ENCODE data around the gene DDIT3. TPM values are rescaled to one million over a fixed set of nuclear protein-coding genes. Genes with fewer than 3 reads are reported as not detected.

The DDIT3 gene
- total and polyA plus RNA-seq, 2 of the 4 experiments (the other 2 are of a cell fraction): 19.4 to 54.4 TPM

GRCh38 chr12:57539134-57539768, 18.9 kb upstream of the DDIT3 start:
- dilution Hi-C loops (cut with HindIII; ENCODE audit: low sequenced_read_pairs, unreplicated experiment): no loop called here
- Histone ChIP-seq H4K8ac (ENCODE audit: low read depth in 2 of 2, low read length in 2 of 2) (no peak overlapping the region), H2AK9ac (replicated peaks; ENCODE audit: low read depth, low read length, poor library complexity) (no peak overlapping the region), H3K27me3 (ENCODE audit: control insufficient read depth, insufficient read depth, low read length) (no peaks in the 10 kb centered on the region), H3K4ac (ENCODE audit: low read depth, low read length) (no peak overlapping the region), H3K27ac (ENCODE audit: insufficient read depth, low read length) (no peak overlapping the region), H3K14ac (replicated peaks; ENCODE audit: low read depth, low read length) (no peak overlapping the region), H3K4me1 (ENCODE audit: control insufficient read depth, insufficient read depth, low read length) (peaks cover 4% of the 10 kb centered on the region; the same call in 1 of the 2 replicates), H3K23ac (ENCODE audit: low read depth, low read length) (no peak overlapping the region), H3K4me2 (ENCODE audit: low read depth, low read length) (no peak overlapping the region), H4K5ac (ENCODE audit: low read depth, low read length) (no peak overlapping the region), H3K9ac (ENCODE audit: low read depth, low read length) (no peak overlapping the region), H3K9me1 (ENCODE audit: insufficient read depth, low read length) (peaks cover 16% of the 10 kb centered on the region; the same call in 1 of the 2 replicates), H3K36me3 (ENCODE audit: control insufficient read depth, insufficient read depth, low read length) (peaks cover 43% of the 10 kb centered on the region), H4K20me1 (ENCODE audit: insufficient read depth, low read length) (peaks cover 26% of the 10 kb centered on the region; the same call in 1 of the 2 replicates), H3K79me1 (ENCODE audit: low read depth in 1 of 2, low read length in 2 of 2) (peaks cover 41 to 67% of the 10 kb centered on the region in 2 experiments), H2BK120ac (ENCODE audit: low read depth, low read length) (no peak overlapping the region), H3K4me3 (ENCODE audit: insufficient read depth, low read depth, low read length) (no peak overlapping the region), H4K91ac (ENCODE audit: insufficient read depth, low read depth, low read length) (no peak overlapping the region), H2AFZ (replicated peaks; ENCODE audit: low read length, poor library complexity) (no peak overlapping the region), H2BK5ac (ENCODE audit: low read depth, low read length, poor library complexity, severe bottlenecking) (no peak overlapping the region), H3K18ac (ENCODE audit: low read depth, low read length) (no peak overlapping the region), H3K9me3 (ENCODE audit: control insufficient read depth, insufficient read depth, low read length) (no peaks in the 10 kb centered on the region), H3K56ac (ENCODE audit: extremely low read depth, insufficient read depth, low read length) (no peak overlapping the region), H2AK5ac (ENCODE audit: low read depth, low read length) (no peak overlapping the region), H2BK20ac (ENCODE audit: low read depth, low read length) (no peak overlapping the region), H2BK15ac (ENCODE audit: low read depth, low read length) (no peak overlapping the region)
- intact Hi-C loops (cut with micrococcal nuclease): no loop called here
- TF ChIP-seq SMC3 (IDR thresholded peaks at IDR 0.05; ENCODE audit: low read depth, low read length) (no peak), POLR2A (IDR thresholded peaks at IDR 0.05; ENCODE audit: low read depth, low read length) (no peak), BHLHE40 (IDR thresholded peaks at IDR 0.05; ENCODE audit: low read depth, low read length) (no peak), CTCF (conservative IDR thresholded peaks at IDR 0.05; ENCODE audit: low read depth, low read length) (no peak)
- no TSS peak for BruUV-seq (replicated peaks)
- ChIA-PET POLR2A (ENCODE audit: unreplicated experiment) (no interaction called here), CTCF (no interaction called here)
- WGBS, 2 experiments (ENCODE audit: extremely low coverage in 2 of 2, insufficient read length in 1 of 2): 80% methylated on average over 1 of the region's 5 CpGs; no CpG with 5 or more reads in 1 of the 2 experiments
- ATAC-seq (ENCODE audit: low read depth): no peak
- DNase-seq: no peak
- in situ Hi-C loops (cut with MboI; ENCODE audit: low sequenced_read_pairs): no loop called here

All from IMR-90 (cell line).